NCI-H1105 (cell line): ENCODE data around the gene FAM83E.
"Not testable (repeated sequence)": the region's sequence is repeated elsewhere in the genome, so short reads cannot be mapped to it uniquely, and the experiment has no call there.

ENCODE experiments used
- DNase-seq: peaks from one replicate; lab custom pipeline; 2025; lab: John Stamatoyannopoulos, UW

FAM83E gene

GRCh38 chr19:48639483-48640375 is 24.9 kb upstream of the FAM83E start:
- no peak for DNase-seq

- DNase-seq: no peak
Observed at GRCh38 chr19:48638831-48639381, 24.0 kb upstream of the FAM83E start.

- DNase-seq: peak; percentile 73
Observed at GRCh38 chr19:48637948-48638830, 23.3 kb upstream of the FAM83E start.

- DNase-seq: peak; percentile 98
Observed at GRCh38 chr19:48637449-48637947, 22.6 kb upstream of the FAM83E start.

GRCh38 chr19:48636859-48637448 is 22.1 kb upstream of the FAM83E start, which contains the start of gene DBP:
Gene DBP (minus strand): TSS chr19:48637379. CDS start chr19:48636994, 385 bp downstream.
- DNase-seq: no peak

GRCh38 chr19:48635966-48636858 is 21.3 kb upstream of the FAM83E start:
- DNase-seq: no peak

GRCh38 chr19:48635263-48635965 is 20.5 kb upstream of the FAM83E start:
- DNase-seq: peak; percentile 56

- peak; percentile 95 for DNase-seq
Observed at GRCh38 chr19:48634424-48635262, 19.8 kb upstream of the FAM83E start.

- no peak for DNase-seq
Observed at GRCh38 chr19:48634036-48634342, 19.1 kb upstream of the FAM83E start.

- no peak for DNase-seq
Observed at GRCh38 chr19:48633148-48634035, 18.5 kb upstream of the FAM83E start.

GRCh38 chr19:48632692-48633147 is 17.8 kb upstream of the FAM83E start:
- no peak for DNase-seq

- DNase-seq: not testable (repeated sequence)
Observed at GRCh38 chr19:48632286-48632685, 17.4 kb upstream of the FAM83E start.

- DNase-seq: no peak
Observed at GRCh38 chr19:48631225-48631624, 16.3 kb upstream of the FAM83E start.

GRCh38 chr19:48630296-48631063 is 15.6 kb upstream of the FAM83E start:
- DNase-seq: peak; percentile 37

- DNase-seq: peak; percentile 89
Observed at GRCh38 chr19:48629599-48630295, 14.9 kb upstream of the FAM83E start.

- no peak for DNase-seq
Observed at GRCh38 chr19:48629297-48629598, 14.4 kb upstream of the FAM83E start.
